ENCODE data around the gene BATF2.

Gene BATF2

DNA sequence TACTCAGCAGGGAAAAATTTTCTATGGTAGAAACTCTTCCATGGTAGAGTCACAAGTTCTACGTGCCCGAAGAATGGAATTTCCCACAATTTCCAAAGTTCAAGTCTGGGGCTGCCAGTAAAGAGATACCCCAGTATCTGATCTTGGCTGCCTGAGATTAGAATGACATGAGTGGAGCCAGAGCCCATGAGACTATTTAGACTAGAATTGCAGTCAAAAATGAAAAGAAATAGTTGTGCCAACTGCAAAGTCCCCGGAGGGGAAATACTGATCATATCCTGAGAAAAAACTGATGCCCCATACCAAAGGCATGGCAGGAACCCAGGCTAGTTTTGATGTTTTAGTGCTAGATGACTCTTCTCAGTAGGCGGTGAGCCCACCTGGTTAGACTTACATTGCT is 36.1 kb downstream of the BATF2 start:
- H3K4me1 Mint-ChIP-seq (ENCODE audit: low read depth): peaks cover 2% of the 10 kb centered on the region
- peaks cover 4% of the 10 kb centered on the region for H3K27me3 Mint-ChIP-seq
- H3K9me3 Mint-ChIP-seq (ENCODE audit: low read depth): no peaks in the 10 kb centered on the region
- H3K27ac Mint-ChIP-seq: no peak overlapping the region
- H3K36me3 Mint-ChIP-seq: no peaks in the 10 kb centered on the region
- H3K4me3 Mint-ChIP-seq: no peak overlapping the region

DNA sequence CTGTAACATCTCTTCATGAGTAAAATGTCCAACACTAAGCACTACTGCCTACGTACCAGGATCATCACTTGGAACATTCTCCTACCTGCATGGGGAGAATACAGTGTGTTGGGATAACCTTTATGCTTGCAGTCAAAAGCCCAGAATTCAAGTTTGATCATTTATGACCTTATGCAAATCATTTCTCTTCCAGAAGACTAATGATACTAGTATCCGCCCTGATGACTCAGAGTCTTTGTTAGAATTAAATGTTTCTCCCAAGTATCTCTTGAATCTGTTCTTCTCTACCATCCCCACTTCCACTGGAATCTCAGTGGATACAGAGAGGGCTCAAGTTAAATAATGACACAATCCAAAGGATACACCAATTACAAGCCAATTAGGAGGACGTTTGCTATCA is 37.3 kb downstream of the BATF2 start:
- H3K4me3 Mint-ChIP-seq: no peak overlapping the region
- H3K9me3 Mint-ChIP-seq (ENCODE audit: low read depth): no peaks in the 10 kb centered on the region
- H3K27ac Mint-ChIP-seq: no peak overlapping the region
- H3K27me3 Mint-ChIP-seq: peaks cover 4% of the 10 kb centered on the region
- no peaks in the 10 kb centered on the region for H3K36me3 Mint-ChIP-seq
- H3K4me1 Mint-ChIP-seq (ENCODE audit: low read depth): no peaks in the 10 kb centered on the region

DNA sequence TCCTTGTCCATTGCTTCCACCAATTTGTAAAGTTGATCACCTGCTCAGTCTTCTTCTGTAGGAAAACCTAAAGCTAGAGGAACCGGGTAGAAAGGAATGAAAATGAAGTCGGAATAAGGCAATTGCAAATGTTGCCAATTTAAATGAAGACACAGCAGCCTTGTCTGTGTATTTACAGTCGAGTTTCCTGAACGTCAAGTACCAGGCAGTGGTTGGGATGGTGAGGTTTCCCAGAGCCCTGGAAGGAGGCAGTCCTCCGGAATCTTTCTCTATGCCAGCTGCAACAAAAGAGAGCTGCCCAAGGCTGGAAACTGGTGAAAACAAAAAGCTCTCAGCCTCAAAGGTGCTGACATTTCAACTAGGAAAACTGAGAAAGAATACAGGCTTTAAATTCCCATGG is 42.6 kb downstream of the BATF2 start:
- Mint-ChIP-seq H3K36me3 (no peaks in the 10 kb centered on the region), H3K27me3 (peaks cover 8% of the 10 kb centered on the region), H3K4me3 (no peak overlapping the region), H3K27ac (no peak overlapping the region), H3K4me1 (ENCODE audit: low read depth) (no peaks in the 10 kb centered on the region), H3K9me3 (ENCODE audit: low read depth) (no peaks in the 10 kb centered on the region)

DNA sequence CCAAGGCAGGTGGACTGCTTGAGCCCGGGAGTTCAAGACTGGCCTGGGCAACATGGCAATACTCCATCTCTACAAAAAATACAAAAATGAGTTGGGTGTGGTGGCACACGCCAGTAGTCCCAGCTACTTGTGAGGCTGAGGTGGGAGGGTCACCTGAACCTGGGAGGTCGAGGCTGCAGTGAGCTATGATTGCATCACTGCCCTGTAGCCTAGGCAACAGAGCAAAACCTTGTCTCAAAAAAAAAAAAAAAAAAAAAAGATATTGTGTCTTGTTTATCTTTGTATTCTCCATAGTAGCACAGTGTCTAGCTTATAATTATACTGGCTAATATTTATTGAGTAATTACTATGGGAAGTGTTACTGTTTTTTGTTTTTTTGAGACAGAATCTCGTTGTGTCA is 45.2 kb downstream of the BATF2 start:
- Mint-ChIP-seq H3K27ac (no peak overlapping the region), H3K36me3 (no peaks in the 10 kb centered on the region), H3K4me1 (ENCODE audit: low read depth) (no peaks in the 10 kb centered on the region), H3K9me3 (ENCODE audit: low read depth) (no peaks in the 10 kb centered on the region), H3K27me3 (peaks cover 8% of the 10 kb centered on the region), H3K4me3 (no peak overlapping the region)

DNA sequence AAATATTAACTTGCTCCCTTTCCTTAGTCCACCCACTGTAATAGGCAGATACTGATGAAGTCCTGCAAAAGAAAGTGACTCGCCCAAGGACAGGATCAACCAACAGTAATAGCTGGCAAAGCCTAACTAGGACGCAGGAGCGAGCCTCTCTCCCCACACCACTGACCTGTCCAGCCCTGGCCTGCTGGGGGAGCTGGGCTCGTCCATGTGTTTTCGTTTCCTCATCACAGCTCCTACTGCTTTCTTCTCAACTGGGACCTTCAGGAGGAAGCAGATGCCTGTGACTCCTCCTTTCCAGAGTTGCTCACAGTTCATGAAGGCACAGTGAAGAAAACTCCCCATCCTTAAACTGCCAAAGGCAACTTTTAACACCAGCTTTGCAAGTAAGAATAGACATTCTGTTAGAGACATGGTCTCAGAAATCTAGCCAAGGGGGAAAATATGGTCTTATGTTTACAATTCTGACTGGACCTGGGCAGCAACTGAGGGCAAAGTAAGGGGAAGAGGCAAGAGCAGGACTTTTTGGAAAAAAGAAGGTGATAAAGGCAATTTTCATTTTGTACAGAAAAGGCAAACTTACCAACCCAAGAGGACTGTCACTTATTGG is 49.5 kb downstream of the BATF2 start:
- Mint-ChIP-seq H3K36me3 (no peaks in the 10 kb centered on the region), H3K27ac (no peak overlapping the region), H3K27me3 (peaks cover 3% of the 10 kb centered on the region), H3K9me3 (ENCODE audit: low read depth) (no peaks in the 10 kb centered on the region), H3K4me3 (no peak overlapping the region), H3K4me1 (ENCODE audit: low read depth) (no peaks in the 10 kb centered on the region)

Measured in activated naive CD8-positive, alpha-beta T cell (primary cell).